Body of pancreas (tissue), 4 donors: ENCODE measurements around the gene ATXN3L. TPM values are rescaled to one million over a fixed set of nuclear protein-coding genes. Genes with fewer than 3 reads are reported as not detected.

ENCODE experiments used
- ATAC-seq: fragments of 150-250 bp; one replicate; pipeline ENCODE4 v1.9.1; 2016
- DNase-seq, 4 donors: peaks; one replicate each; pipeline ENCODE4 v3.0.0-alpha.2; 2019
- H3K27ac ChIP-seq, 4 donors: fragments of 200-600 bp; sonication (generic); 1 replicate in 3 of 4; 2 replicates in 1 of 4; pipeline versions ENCODE4 v1.5.1 to v1.6.1; 2016 to 2019; ENCODE audit warnings: mild to moderate bottlenecking in 1 of 4, mixed read lengths in 1 of 4, moderate library complexity in 1 of 4
- H3K27me3 ChIP-seq, 2 donors: fragments of 200-600 bp; sonication (generic); one replicate each; pipeline ENCODE4 v1.6.0; 2016; ENCODE audit warnings: mild to moderate bottlenecking in 1 of 2
- H3K36me3 ChIP-seq, 2 donors: fragments of 200-600 bp; sonication (generic); replicated peaks in 1 of 2; 2 replicates each; pipeline ENCODE4 v1.5.1; 2016; ENCODE audit warnings: low read depth in 2 of 2; ENCODE audit not compliant: insufficient read depth in 1 of 2
- H3K4me1 ChIP-seq: fragments of 200-600 bp; sonication (generic); one replicate; pipeline ENCODE4 v1.6.0; 2016
- H3K4me3 ChIP-seq, 2 donors: fragments of 200-600 bp; sonication (generic); 1 replicate in 1 of 2; 2 replicates in 1 of 2; pipeline ENCODE4 v1.5.1; 2016 to 2019
- H3K9me3 ChIP-seq, 3 donors: fragments of 200-600 bp; sonication (generic); 1 replicate in 2 of 3; 2 replicates in 1 of 3; pipeline ENCODE4 v1.5.1; 2016
- POLR2A ChIP-seq, 3 donors: fragments of 450-650 bp; IDR thresholded peaks; one replicate each; pipeline ENCODE4 v1.6.1; 2016; ENCODE audit warnings: antibody characterized with exemption in 3 of 3, mild to moderate bottlenecking in 2 of 3
- WGBS, 2 donors: methylation state at CpG; one replicate each; pipeline ENCODE4 v1.1.5; 2017; 5-methylcytosine and 5-hydroxymethylcytosine counted together
- intact Hi-C: fragments of 100-400 bp; cut with DNase I; formaldehyde crosslinking; loops from one replicate; pipeline ENCODE4 v1.15.1; 2023
- total RNA-seq, 2 donors: library from RNA; depleted of rRNA; stranded (reverse); fragments of >200 nt; gene quantifications; one replicate each; pipeline ENCODE4 v1.1.0, GENCODE V29; 2016
- TF ChIP-seq, protein P1 (sequence below), 7 experiments: fragments of 450-650 bp in 4 of 7; fragments of 200-600 bp in 3 of 7; sonication (generic) in 3 of 7; IDR thresholded peaks; one replicate each; pipeline ENCODE4 v1.5.1; 2016 to 2019; ENCODE audit warnings: antibody characterized with exemption in 7 of 7

ATXN3L gene
- total RNA-seq, 2 donors from 2014 or later, result not detected

GRCh38 chrX:13283512-13283911, 36.3 kb downstream of the ATXN3L start:
- Histone ChIP-seq H3K4me3 (no peak overlapping the region), H3K9me3 (no peaks in the 10 kb centered on the region), H3K27ac (no peak overlapping the region), H3K36me3 (no peaks in the 10 kb centered on the region), H3K27me3 (no peaks in the 10 kb centered on the region), H3K4me1 (no peaks in the 10 kb centered on the region)
- ATAC-seq (no peak), DNase-seq (no peak)
- 52 to 89% methylated on average over 2 of the region's 2 CpGs for WGBS, 2 donors
- TF ChIP-seq, protein P1, sequence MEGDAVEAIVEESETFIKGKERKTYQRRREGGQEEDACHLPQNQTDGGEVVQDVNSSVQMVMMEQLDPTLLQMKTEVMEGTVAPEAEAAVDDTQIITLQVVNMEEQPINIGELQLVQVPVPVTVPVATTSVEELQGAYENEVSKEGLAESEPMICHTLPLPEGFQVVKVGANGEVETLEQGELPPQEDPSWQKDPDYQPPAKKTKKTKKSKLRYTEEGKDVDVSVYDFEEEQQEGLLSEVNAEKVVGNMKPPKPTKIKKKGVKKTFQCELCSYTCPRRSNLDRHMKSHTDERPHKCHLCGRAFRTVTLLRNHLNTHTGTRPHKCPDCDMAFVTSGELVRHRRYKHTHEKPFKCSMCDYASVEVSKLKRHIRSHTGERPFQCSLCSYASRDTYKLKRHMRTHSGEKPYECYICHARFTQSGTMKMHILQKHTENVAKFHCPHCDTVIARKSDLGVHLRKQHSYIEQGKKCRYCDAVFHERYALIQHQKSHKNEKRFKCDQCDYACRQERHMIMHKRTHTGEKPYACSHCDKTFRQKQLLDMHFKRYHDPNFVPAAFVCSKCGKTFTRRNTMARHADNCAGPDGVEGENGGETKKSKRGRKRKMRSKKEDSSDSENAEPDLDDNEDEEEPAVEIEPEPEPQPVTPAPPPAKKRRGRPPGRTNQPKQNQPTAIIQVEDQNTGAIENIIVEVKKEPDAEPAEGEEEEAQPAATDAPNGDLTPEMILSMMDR (IDR thresholded peaks at IDR 0.05), result no peak
- no peak for TF ChIP-seq POLR2A (IDR thresholded peaks at IDR 0.05)
- intact Hi-C loops, result no loop called here

DNA sequence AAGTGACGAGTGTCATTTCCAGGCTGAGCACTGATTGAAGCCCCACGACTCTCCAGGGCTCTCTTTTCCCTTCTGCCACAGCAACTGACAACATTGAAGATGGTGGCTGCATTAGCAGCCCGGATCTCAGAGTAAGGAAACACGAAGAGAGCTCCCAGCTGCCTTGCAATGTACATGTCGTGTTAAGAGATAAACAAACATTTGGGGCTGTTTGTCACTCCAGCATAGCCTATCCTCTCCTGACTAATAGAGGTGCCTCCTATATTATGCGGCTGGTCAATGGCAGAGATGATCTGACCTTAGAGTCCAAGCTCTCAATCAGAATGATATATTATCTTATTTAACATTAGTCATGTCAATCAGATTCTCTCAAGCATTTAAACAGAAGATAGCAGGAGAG, 38.6 kb downstream of the ATXN3L start:
- H3K27me3 ChIP-seq, result no peaks in the 10 kb centered on the region
- DNase-seq (no peak), ATAC-seq (no peak)
- no peaks in the 10 kb centered on the region for H3K36me3 ChIP-seq
- H3K4me1 ChIP-seq, result no peaks in the 10 kb centered on the region
- H3K9me3 ChIP-seq, result no peaks in the 10 kb centered on the region
- no peak overlapping the region for H3K27ac ChIP-seq
- intact Hi-C loops, result no loop called here
- WGBS, 2 donors, result 89 to 96% methylated on average over 4 to 5 of the region's 6 CpGs
- no peak overlapping the region for H3K4me3 ChIP-seq
- TF ChIP-seq POLR2A (IDR thresholded peaks at IDR 0.05), result no peak
- TF ChIP-seq, protein P1 (IDR thresholded peaks at IDR 0.05), result no peak

GRCh38 chrX:13279279-13280018, 40.4 kb downstream of the ATXN3L start:
- Histone ChIP-seq H3K4me1 (no peaks in the 10 kb centered on the region), H3K4me3 (no peak overlapping the region), H3K27me3 (no peaks in the 10 kb centered on the region), H3K27ac (no peak overlapping the region), H3K9me3 (no peaks in the 10 kb centered on the region), H3K36me3 (no peaks in the 10 kb centered on the region)
- DNase-seq (no peak), ATAC-seq (no peak)
- 84 to 85% methylated on average over 9 of the region's 9 CpGs for WGBS, 2 donors
- intact Hi-C loops, result no loop called here
- TF ChIP-seq, protein P1 (IDR thresholded peaks at IDR 0.05), result no peak
- no peak for TF ChIP-seq POLR2A (IDR thresholded peaks at IDR 0.05)

DNA sequence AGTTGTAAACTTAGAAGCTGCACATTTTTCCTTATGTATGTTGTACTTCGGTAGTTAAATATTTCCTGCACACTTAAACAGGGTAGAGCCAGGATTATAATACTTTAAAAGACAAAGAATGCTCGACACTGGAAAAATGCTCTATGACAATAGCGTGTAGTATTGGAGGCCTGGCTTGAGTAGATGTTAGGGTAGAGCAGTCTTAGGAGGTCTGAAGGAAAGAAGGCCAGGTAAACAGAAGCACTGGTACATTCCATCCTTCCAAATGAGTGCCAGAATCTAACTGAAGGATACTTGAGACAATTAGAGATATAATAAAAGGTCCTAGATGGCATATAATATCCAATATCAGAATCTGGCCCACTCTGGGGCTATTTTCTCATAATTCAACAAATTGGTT, 42.3 kb downstream of the ATXN3L start:
- no peaks in the 10 kb centered on the region for H3K9me3 ChIP-seq
- no peak overlapping the region for H3K27ac ChIP-seq
- TF ChIP-seq, protein P1 (IDR thresholded peaks at IDR 0.05), result no peak
- no peak for TF ChIP-seq POLR2A (IDR thresholded peaks at IDR 0.05)
- intact Hi-C loops, result no loop called here
- no peak overlapping the region for H3K4me3 ChIP-seq
- ATAC-seq (no peak), DNase-seq (no peak)
- H3K4me1 ChIP-seq, result no peaks in the 10 kb centered on the region
- WGBS, 2 donors, result 77 to 88% methylated on average over 3 of the region's 3 CpGs
- H3K27me3 ChIP-seq, result no peaks in the 10 kb centered on the region
- no peaks in the 10 kb centered on the region for H3K36me3 ChIP-seq

GRCh38 chrX:13276991-13277390, 42.9 kb downstream of the ATXN3L start:
- intact Hi-C loops, result no loop called here
- Histone ChIP-seq H3K4me3 (no peak overlapping the region), H3K36me3 (no peaks in the 10 kb centered on the region), H3K9me3 (no peaks in the 10 kb centered on the region), H3K27me3 (no peaks in the 10 kb centered on the region), H3K27ac (no peak overlapping the region), H3K4me1 (no peaks in the 10 kb centered on the region)
- ATAC-seq, result no peak
- 75 to 100% methylated on average over 1 of the region's 1 CpG for WGBS, 2 donors
- DNase-seq, result no peak
- no peak for TF ChIP-seq POLR2A (IDR thresholded peaks at IDR 0.05)
- TF ChIP-seq, protein P1 (IDR thresholded peaks at IDR 0.05), result no peak
